HG03575 (cell line): ENCODE results near the gene SGMS1.
A peak's percentile ranks its signal among the peaks of the same experiment; 100 is the strongest.
"Not testable (repeated sequence)": the region's sequence is repeated elsewhere in the genome, so short reads cannot be mapped to it uniquely, and the experiment has no call there.

Experiments
- ATAC-seq: cut with Tn5 transposase; IDR thresholded peaks from one replicate; pipeline ENCODE4 v1.9.1; 2021; ENCODE audit not compliant: unreplicated experiment, insufficient number of reproducible peaks, low FRiP score; ENCODE audit errors: extremely low read depth

Gene SGMS1

DNA sequence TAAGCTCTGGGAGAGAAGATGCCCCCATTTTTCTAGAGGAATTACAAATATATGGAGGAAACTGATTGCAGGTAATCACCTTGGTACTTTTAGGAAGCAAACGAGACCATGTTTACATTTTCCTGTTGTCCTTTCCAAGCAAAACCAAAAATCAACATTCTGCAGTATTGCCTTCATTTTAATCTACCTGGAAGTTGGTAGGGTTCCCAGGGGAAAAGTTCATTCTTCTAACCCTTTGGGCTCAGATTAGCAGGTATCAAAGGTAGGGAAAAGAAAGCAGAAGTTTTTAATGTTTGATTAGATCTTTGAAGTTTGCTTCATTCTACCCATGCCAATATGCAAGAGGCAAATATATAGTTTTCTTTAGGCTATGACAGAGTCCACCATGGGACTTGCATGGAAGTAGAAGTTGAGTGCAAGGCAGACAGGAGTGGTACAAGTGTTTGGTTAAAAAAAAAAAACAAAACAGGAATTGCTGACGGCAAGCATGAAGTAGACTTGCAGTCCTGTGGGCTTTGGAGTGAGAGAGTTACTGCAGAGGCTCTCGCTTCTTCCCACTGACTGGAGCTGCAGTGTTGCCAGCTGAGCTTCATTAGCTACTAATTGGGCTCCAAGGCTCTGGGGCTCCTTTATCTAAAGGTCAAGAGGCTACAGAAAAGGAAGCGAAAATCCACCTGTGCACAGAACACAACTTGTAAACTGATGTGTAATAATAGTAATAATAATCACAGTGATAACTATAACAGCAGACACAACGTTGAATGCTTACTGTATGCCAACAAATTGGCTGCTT lies 343.5 kb downstream of the SGMS1 start:
- no peak for ATAC-seq

DNA sequence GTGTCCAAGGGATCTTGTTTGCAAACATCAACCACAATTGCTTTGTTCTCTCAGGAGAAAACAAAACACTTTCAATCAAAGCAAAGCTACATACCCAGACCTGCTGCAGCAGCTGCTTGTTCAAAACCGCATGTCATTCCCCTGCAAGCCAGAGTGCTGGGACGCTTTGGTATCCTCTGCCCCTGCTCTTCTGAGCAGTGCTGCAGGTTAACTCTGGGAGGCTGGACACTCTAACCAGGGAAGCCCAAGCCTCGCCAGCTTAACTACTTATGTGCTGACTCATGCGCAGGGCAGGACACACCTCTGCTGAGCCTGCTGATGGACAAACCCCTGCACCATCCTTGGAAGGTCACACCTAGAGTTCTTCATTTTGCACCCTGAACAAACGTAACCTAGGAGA lies 344.3 kb downstream of the SGMS1 start:
- no peak for ATAC-seq

DNA sequence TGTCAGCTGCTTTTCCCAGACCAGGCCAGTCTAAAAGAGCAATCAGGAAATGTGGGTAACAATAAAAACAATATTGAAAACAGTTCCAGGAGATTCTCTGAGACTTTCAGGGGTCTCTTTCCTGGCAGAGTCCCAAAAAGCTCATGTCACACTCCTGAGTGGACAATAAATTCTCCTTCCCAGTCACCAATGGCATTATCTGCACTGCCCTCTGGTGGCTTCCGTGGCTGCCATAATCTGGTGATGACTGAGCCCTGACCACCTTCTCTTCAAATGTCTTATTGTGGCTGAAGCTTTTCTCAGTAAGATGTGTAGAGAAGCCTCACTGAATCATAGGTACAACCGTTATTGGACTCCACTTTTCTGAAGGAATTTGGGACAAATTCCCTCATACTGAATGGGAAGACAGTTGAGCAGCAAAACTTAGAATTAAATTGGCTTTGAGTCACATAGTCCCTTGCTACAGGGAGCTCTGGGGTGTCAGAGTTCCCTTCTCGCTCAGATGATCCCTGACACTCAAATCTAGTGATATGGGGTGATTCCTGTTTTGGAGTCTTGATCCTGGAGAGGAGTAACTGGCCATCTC lies 348.0 kb downstream of the SGMS1 start:
- ATAC-seq: no peak

DNA sequence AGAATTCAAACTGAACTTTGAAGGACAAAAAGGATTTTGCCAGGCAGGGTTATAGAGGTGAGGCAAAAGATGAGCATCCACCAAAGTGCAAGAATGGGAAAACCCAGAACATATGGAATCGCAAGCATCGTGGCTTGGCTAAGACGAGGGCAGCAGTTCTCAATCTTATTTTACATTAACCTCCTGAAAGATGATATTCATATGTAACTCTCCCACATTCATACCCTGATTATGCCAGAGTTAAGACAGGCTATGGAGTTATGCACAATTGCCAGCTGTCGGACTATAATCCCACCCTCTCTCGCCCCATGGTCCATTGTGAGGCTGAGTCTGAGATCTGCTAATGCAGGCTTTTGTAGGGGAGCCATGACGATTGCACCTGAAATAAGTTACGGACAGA lies 351.2 kb downstream of the SGMS1 start:
- ATAC-seq: no peak

DNA sequence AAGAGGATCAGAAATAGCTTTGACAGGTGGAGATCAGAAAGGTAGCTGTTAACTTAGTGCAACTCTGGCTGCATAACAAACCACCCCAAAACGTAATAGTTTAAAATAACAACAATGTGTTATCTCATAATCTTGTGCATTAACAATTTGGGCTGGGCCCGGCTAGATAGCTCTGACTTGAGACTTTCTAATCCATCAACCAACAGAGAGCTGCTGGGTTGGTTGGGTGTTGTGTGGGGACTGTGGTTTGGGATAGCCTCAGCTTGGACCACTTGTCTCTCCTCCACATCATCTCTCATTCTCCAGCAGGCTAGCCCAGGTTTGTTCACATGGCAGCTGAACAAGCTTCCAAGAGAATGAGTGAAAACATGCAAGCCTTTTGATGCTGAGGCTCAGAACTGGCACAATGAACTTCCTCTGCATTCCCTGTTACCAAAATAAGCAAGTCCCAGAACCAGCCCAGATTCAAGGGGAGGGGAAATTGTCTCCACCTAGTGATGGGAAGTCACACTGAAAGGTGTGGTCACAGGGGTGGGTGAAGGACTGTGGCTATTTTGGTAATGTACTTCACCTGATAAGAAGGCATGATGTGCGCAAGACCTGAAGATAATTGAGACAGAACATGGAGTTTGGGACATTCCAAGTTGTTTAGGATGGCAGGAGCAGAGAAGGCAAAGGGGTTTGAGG lies 352.0 kb downstream of the SGMS1 start:
- ATAC-seq: no peak

DNA sequence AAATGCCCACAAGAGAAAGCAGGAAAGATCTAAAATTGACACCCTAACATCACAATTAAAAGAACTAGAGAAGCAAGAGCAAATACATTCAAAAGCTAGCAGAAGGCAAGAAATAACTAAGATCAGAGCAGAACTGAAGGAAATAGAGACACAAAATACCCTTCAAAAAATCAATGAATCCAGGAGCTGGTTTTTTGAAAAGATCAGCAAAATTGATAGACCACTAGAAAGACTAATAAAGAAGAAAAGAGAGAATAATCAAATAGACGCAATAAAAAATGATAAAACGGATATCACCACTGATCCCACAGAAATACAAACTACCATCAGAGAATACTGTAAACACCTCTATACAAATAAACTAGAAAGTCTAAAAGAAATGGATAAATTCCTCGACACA lies 355.9 kb downstream of the SGMS1 start:
- not testable (repeated sequence) for ATAC-seq

DNA sequence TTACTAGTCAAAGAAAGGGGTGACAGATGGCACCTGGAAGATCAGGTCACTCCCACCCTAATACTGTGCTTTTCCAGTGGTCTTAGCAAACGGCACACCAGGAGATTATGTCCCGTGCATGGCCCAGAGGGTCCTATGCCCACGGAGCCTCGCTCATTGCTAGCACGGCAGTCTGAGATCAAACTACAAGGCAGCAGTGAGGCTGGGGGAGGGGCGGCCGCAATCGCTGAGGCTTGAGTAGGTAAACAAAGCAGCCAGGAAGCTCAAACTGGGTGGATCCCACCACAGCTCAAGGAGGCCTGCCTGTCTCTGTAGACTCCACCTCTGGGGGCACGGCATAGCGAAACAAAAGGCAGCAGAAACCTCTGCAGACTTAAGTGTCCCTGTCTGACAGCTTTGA lies 361.1 kb downstream of the SGMS1 start:
- ATAC-seq: not testable (repeated sequence)

DNA sequence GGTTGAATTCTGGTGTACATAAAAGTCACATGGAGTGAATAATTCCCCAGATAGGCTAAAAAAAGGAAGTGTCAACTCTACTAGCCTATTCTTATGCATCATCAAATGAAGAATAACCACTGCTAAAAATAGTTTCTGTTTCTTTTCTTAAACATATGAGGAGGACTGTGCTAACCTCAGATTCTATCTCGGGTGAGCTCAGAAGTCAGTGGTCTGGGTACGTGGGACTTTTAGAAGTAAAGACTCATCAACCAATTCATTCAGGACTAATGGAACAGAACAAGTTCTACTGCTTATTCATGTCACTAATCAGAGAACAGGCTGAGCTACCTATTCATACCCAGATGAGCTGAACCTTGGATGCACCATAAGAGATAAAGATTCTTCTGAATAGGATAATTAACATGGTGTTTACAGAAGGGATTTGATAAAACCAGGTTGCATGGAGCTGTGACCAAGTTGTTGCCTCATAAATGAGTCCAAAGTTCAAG lies 362.9 kb downstream of the SGMS1 start:
- peak; percentile 100 for ATAC-seq
